ENCODE data around the gene UGGT1. TPM values are rescaled to one million over a fixed set of nuclear protein-coding genes. Genes with fewer than 3 reads are reported as not detected.

UGGT1 gene
- total and polyA plus RNA-seq, 3 donors from 2014 or later, result 17.5 to 71.6 (median 40.5) TPM

- 93 to 99% methylated on average over 4 of the region's 4 CpGs for WGBS, 2 donors
- no peak for TF ChIP-seq CTCF (IDR thresholded peaks at IDR 0.05)
- no peak for TF ChIP-seq POLR2A (IDR thresholded peaks at IDR 0.05)
- Histone ChIP-seq H3K36me3 (ENCODE audit: low read depth, missing control alignments) (no peaks in the 10 kb centered on the region), H3K4me1 (no peaks in the 10 kb centered on the region), H3K27ac (no peak overlapping the region), H3K9me3 (no peaks in the 10 kb centered on the region), H3K27me3 (no peaks in the 10 kb centered on the region), H3K4me3 (no peak overlapping the region)
- no peak for DNase-seq
- intact Hi-C loops (cut with DNase I; ENCODE audit: low total_unique reads), result no loop called here
Observed at GRCh38 chr2:128166746-128167353, 75.8 kb downstream of the UGGT1 start.

- intact Hi-C loops (cut with DNase I; ENCODE audit: low total_unique reads), result no loop called here
Observed at GRCh38 chr2:128169094-128169493, 78.1 kb downstream of the UGGT1 start.

GRCh38 chr2:128169497-128169896 is 78.5 kb downstream of the UGGT1 start:
- no peak for DNase-seq
- TF ChIP-seq POLR2A (IDR thresholded peaks at IDR 0.05), result no peak
- no peak for TF ChIP-seq CTCF (IDR thresholded peaks at IDR 0.05)
- Histone ChIP-seq H3K36me3 (ENCODE audit: low read depth, missing control alignments) (no peaks in the 10 kb centered on the region), H3K27ac (no peak overlapping the region), H3K4me1 (no peaks in the 10 kb centered on the region), H3K4me3 (no peak overlapping the region), H3K27me3 (no peaks in the 10 kb centered on the region), H3K9me3 (no peaks in the 10 kb centered on the region)
- intact Hi-C loops (cut with DNase I; ENCODE audit: low total_unique reads), result no loop called here
- 93 to 96% methylated on average over 3 of the region's 3 CpGs for WGBS, 2 donors

More at GRCh38 chr2:128169094-128169493, 78.1 kb downstream of the UGGT1 start:
- no peak for DNase-seq
- Histone ChIP-seq H3K27me3 (no peaks in the 10 kb centered on the region), H3K27ac (no peak overlapping the region), H3K36me3 (ENCODE audit: low read depth, missing control alignments) (no peaks in the 10 kb centered on the region), H3K4me1 (no peaks in the 10 kb centered on the region), H3K9me3 (no peaks in the 10 kb centered on the region), H3K4me3 (no peak overlapping the region)
- no peak for TF ChIP-seq CTCF (IDR thresholded peaks at IDR 0.05)
- 97% methylated on average over 4 of the region's 4 CpGs for WGBS, 2 donors

- H3K4me1 ChIP-seq, result no peaks in the 10 kb centered on the region
- H3K4me3 ChIP-seq, result no peak overlapping the region
- H3K36me3 ChIP-seq (ENCODE audit: low read depth, missing control alignments), result no peaks in the 10 kb centered on the region
- H3K27ac ChIP-seq, result no peak overlapping the region
- H3K27me3 ChIP-seq, result no peaks in the 10 kb centered on the region
- H3K9me3 ChIP-seq, result no peaks in the 10 kb centered on the region
- TF ChIP-seq POLR2A (IDR thresholded peaks at IDR 0.05) (no peak), CTCF (IDR thresholded peaks at IDR 0.05) (no peak)
- intact Hi-C loops (cut with DNase I; ENCODE audit: low total_unique reads), result no loop called here
- 86 to 89% methylated on average over 4 of the region's 4 CpGs for WGBS, 2 donors
- no peak for DNase-seq
Observed at GRCh38 chr2:128169933-128170709, 79.1 kb downstream of the UGGT1 start.

Data from testis (tissue), 3 donors.